Type B pancreatic cell (in vitro differentiated cells): ENCODE measurements around the gene GRAP. TPM values are rescaled to one million over a fixed set of nuclear protein-coding genes. Genes with fewer than 3 reads are reported as not detected.
"Not testable (repeated sequence)": the region's sequence is repeated elsewhere in the genome, so short reads cannot be mapped to it uniquely, and the experiment has no call there.

Source experiments
- DNase-seq: peaks from one replicate; pipeline ENCODE4 v3.0.0; 2021; ENCODE audit warnings: mixed read lengths; ENCODE audit not compliant: unreplicated experiment; ENCODE audit errors: extremely low spot score
- H3K27ac Mint-ChIP-seq: 2 replicates; pipeline ENCODE4 v1.8.0; 2021; ENCODE audit warnings: mild to moderate bottlenecking, mixed read lengths
- H3K27me3 Mint-ChIP-seq: 2 replicates; pipeline ENCODE4 v1.8.0; 2021; ENCODE audit warnings: mixed read lengths
- H3K36me3 Mint-ChIP-seq: 2 replicates; pipeline ENCODE4 v1.8.0; 2021; ENCODE audit warnings: mixed read lengths
- H3K4me1 Mint-ChIP-seq: one replicate; pipeline ENCODE4 v1.8.0; 2021; ENCODE audit warnings: mixed read lengths; ENCODE audit not compliant: unreplicated experiment
- H3K4me3 Mint-ChIP-seq: 2 replicates; pipeline ENCODE4 v1.8.0; 2021; ENCODE audit warnings: mild to moderate bottlenecking, mixed read lengths
- H3K9me3 Mint-ChIP-seq: 2 replicates; pipeline ENCODE4 v1.8.0; 2021; ENCODE audit warnings: mixed read lengths
- total RNA-seq: library from RNA; stranded (reverse); gene quantifications from 2 replicates; pipeline ENCODE4 v1.2.1, GENCODE V29; 2021; ENCODE audit warnings: low replicate concordance
- TF ChIP-seq, protein P1 (sequence below): fragments of 200-600 bp; sonication (generic); conservative IDR thresholded peaks from 2 replicates; pipeline ENCODE4 v1.5.0; 2021; ENCODE audit warnings: antibody characterized with exemption, mild to moderate bottlenecking

The GRAP gene
- total RNA-seq, 1 donor from 2014 or later = 0.22 TPM

DNA sequence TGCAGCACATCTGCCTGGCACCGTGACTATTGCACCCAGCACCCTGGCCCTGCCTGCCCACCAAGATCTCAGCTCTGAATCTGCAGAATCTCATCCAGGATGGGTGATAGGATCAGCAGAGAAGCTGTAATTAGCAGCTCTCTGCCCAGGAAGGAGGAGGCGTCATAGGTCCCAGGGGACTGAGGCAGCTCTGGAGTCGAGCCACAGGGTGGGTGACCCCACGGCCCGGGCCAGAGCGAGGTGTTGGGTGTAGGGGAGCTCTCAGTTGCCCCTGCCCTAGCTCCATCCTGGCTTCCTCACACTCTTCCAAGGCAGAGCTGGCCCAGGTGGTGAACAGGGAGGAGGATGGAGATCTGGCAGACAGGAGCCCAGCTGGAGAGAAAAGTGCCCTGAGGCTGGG is 24.0 kb downstream of the GRAP start:
- Mint-ChIP-seq H3K4me1 (peaks cover 12% of the 10 kb centered on the region), H3K36me3 (no peaks in the 10 kb centered on the region), H3K27ac (no peak overlapping the region), H3K4me3 (no peak overlapping the region), H3K27me3 (no peaks in the 10 kb centered on the region), H3K9me3 (no peaks in the 10 kb centered on the region)
- DNase-seq = no peak
- TF ChIP-seq, protein P1, sequence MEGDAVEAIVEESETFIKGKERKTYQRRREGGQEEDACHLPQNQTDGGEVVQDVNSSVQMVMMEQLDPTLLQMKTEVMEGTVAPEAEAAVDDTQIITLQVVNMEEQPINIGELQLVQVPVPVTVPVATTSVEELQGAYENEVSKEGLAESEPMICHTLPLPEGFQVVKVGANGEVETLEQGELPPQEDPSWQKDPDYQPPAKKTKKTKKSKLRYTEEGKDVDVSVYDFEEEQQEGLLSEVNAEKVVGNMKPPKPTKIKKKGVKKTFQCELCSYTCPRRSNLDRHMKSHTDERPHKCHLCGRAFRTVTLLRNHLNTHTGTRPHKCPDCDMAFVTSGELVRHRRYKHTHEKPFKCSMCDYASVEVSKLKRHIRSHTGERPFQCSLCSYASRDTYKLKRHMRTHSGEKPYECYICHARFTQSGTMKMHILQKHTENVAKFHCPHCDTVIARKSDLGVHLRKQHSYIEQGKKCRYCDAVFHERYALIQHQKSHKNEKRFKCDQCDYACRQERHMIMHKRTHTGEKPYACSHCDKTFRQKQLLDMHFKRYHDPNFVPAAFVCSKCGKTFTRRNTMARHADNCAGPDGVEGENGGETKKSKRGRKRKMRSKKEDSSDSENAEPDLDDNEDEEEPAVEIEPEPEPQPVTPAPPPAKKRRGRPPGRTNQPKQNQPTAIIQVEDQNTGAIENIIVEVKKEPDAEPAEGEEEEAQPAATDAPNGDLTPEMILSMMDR = no peak

DNA sequence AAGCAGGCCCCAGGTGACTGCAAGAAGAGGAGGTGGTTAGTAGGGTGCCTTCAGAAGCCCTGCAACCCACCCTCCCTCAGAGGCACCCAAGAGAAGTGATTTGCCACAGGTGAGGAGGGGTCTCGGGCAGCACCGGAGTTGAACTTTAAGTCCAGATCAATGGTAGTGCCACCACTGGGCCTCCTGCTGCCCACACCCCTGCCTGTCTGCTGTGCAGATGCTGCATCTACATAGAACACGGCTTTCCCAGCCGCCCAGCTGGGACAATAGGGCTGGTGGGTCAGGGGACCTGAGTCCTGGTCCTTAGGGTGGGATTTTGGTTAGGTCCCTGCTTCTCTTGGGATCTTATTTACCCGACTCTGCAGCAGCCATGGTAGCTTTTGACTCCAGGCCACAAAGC is 24.6 kb downstream of the GRAP start:
- Mint-ChIP-seq H3K4me1 (peaks cover 12% of the 10 kb centered on the region), H3K27ac (no peak overlapping the region), H3K9me3 (no peaks in the 10 kb centered on the region), H3K36me3 (no peaks in the 10 kb centered on the region), H3K27me3 (no peaks in the 10 kb centered on the region), H3K4me3 (no peak overlapping the region)
- TF ChIP-seq, protein P1 = no peak
- no peak for DNase-seq

DNA sequence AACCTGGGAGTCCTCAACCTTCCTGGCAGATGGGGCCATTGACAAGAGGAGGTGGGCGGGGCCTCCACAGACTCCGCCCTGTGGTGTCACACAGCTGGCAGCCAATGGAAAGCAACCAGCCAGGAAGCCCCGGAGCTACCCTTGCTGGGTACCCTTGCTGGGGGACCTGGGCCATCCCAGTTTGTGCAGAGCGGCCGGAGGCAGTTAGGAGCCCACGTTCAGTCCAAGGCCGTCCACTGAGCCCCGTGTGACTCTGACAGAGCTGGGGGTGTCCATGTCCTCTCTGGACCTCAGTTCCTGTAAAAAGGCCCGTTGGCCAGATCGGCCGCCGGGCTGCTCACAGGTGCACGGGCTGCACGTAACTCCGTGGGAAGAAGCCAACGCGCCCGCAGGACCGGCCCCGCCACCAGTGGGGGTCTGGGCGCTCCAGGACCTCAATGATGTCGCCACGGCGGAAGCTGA is 25.1 kb downstream of the GRAP start:
- Mint-ChIP-seq H3K27ac (no peak overlapping the region), H3K9me3 (no peaks in the 10 kb centered on the region), H3K27me3 (no peaks in the 10 kb centered on the region), H3K36me3 (no peaks in the 10 kb centered on the region), H3K4me1 (peaks cover 12% of the 10 kb centered on the region), H3K4me3 (no peak overlapping the region)
- DNase-seq = no peak
- TF ChIP-seq, protein P1 = no peak

DNA sequence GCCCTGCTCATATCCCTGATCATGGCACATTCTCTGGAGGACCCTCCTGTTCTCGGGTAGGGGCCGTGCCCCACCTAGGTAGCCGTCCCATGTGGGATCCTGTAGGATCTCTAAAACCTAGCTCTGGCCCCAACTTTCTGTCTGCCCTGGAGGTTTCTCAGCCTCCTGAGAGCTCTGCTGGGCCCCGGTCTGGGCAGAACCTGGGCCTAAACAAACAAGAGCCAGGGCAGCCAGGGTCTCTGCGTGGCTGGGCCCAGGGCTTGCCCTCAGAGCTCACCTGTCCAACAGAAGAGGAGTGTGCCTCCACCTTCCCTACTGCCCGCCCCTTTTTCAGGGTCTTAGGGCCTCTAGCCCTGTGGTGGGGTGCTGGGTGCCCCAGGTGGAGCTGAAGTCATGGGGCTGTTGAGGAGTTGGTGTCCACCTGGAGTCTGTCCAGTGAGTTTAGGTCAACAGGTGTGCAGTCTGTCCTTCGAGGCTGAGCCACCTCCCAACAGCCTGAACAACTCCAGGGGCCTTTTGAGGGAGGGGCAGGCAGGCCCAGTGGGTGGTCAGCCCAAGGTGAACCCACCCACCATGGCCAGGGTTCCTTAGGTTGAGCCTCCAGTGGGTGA is 25.6 kb downstream of the GRAP start:
- not testable (repeated sequence) for DNase-seq, H3K36me3 Mint-ChIP-seq, H3K9me3 Mint-ChIP-seq, H3K27ac Mint-ChIP-seq, H3K27me3 Mint-ChIP-seq, H3K4me3 Mint-ChIP-seq
- H3K4me1 Mint-ChIP-seq = peaks cover 12% of the 10 kb centered on the region

DNA sequence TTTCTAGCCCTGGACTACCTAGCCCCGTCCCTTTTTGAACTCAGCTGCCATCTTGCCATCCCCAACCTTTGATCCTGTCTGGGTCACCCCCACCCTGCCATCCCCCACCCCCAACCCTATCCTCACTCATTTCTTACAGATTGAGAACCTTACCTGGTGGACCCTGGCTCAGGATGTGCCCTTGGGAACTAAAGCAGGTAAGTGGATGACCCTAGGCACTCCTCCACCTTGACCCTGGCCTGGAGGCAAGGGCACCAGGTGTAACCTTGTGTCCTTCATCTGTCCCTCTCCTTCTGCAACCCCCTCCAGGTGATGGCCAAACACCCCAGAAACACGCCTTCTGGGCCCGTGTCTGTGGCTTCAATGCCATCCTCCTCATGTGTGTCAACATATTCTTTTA is 26.7 kb downstream of the GRAP start:
- no peaks in the 10 kb centered on the region for H3K27me3 Mint-ChIP-seq
- no peaks in the 10 kb centered on the region for H3K9me3 Mint-ChIP-seq
- no peak overlapping the region for H3K4me3 Mint-ChIP-seq
- DNase-seq = no peak
- TF ChIP-seq, protein P1 = no peak
- no peak overlapping the region for H3K27ac Mint-ChIP-seq
- H3K36me3 Mint-ChIP-seq = no peaks in the 10 kb centered on the region
- H3K4me1 Mint-ChIP-seq = peaks cover 11% of the 10 kb centered on the region

DNA sequence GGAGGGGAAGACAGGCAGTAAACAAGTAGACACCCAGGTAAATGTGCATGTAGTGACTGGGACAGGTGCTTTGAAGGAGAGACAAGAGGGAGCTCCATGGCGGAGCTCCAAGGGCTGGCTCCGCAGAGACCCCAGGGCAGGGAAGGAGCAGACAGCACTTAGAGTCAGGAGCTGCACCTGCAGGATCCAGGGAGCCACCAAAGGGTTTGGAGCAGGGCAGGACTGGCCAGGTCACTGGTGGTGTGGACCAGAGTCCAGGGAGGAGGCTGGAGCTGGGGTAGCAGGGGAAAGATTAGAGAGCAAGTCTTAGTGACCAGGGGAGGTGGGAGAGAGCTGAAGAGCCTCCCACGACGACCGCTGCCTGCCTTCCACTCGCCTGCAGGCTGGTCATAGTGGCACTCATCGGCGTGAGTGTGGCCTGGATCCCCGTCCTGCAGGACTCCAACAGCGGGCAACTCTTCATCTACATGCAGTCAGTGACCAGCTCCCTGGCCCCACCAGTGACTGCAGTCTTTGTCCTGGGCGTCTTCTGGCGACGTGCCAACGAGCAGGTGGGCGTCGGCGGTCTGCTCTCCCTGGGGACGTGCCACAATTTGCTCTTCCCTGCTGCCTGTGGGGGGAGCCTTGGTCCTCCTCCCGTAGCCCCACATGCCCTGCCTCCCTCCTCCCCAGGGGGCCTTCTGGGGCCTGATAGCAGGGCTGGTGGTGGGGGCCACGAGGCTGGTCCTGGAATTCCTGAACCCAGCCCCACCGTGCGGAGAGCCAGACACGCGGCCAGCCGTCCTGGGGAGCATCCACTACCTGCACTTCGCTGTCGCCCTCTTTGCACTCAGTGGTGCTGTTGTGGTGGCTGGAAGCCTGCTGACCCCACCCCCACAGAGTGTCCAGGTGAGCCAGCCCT is 27.5 kb downstream of the GRAP start:
- no peaks in the 10 kb centered on the region for H3K9me3 Mint-ChIP-seq
- H3K4me1 Mint-ChIP-seq = peaks cover 6% of the 10 kb centered on the region
- no peaks in the 10 kb centered on the region for H3K36me3 Mint-ChIP-seq
- no peak overlapping the region for H3K4me3 Mint-ChIP-seq
- no peaks in the 10 kb centered on the region for H3K27me3 Mint-ChIP-seq
- TF ChIP-seq, protein P1 = no peak
- H3K27ac Mint-ChIP-seq = no peak overlapping the region
- DNase-seq = no peak
